Measurements from ENCODE around the gene ABI3. TPM values are rescaled to one million over a fixed set of nuclear protein-coding genes. Genes with fewer than 3 reads are reported as not detected.

ABI3 gene
- total RNA-seq, 3 donors from 2014 or later, result 5.9 to 10.6 (median 7.2) TPM

- TF ChIP-seq CTCF (IDR thresholded peaks at IDR 0.05), result no peak
- H3K9me3 ChIP-seq, result no peaks in the 10 kb centered on the region
- no peaks in the 10 kb centered on the region for H3K36me3 ChIP-seq (ENCODE audit: low read depth)
- intact Hi-C loops (cut with DNase I, micrococcal nuclease), result no loop called here
- no peak overlapping the region for H3K4me3 ChIP-seq
- H3K4me1 ChIP-seq (ENCODE audit: low read depth), result no peaks in the 10 kb centered on the region
- DNase-seq (no peak), ATAC-seq (no peak)
These were observed 10.0 kb upstream of the ABI3 start for GRCh38 chr17:49200423-49201083.

- no peak for TF ChIP-seq CTCF (IDR thresholded peaks at IDR 0.05)
- DNase-seq (no peak), ATAC-seq (no peak)
- intact Hi-C loops (cut with DNase I, micrococcal nuclease), result no loop called here
- Histone ChIP-seq H3K36me3 (ENCODE audit: low read depth) (no peaks in the 10 kb centered on the region), H3K9me3 (no peaks in the 10 kb centered on the region), H3K4me1 (ENCODE audit: low read depth) (no peaks in the 10 kb centered on the region), H3K4me3 (no peak overlapping the region)
These were observed 9.0 kb upstream of the ABI3 start for GRCh38 chr17:49201481-49201927.

GRCh38 chr17:49203796-49204195 lies 6.7 kb upstream of the ABI3 start:
- intact Hi-C loops (cut with DNase I, micrococcal nuclease), result no loop called here

GRCh38 chr17:49204516-49204915 lies 6.0 kb upstream of the ABI3 start:
- intact Hi-C loops (cut with DNase I, micrococcal nuclease), result no loop called here
- DNase-seq, result no peak
- Histone ChIP-seq H3K36me3 (ENCODE audit: low read depth) (no peaks in the 10 kb centered on the region), H3K4me3 (no peak overlapping the region), H3K9me3 (no peaks in the 10 kb centered on the region), H3K4me1 (ENCODE audit: low read depth) (no peaks in the 10 kb centered on the region)
- no peak for TF ChIP-seq CTCF (IDR thresholded peaks at IDR 0.05)
- ATAC-seq, result no peak

More at GRCh38 chr17:49203796-49204195, 6.7 kb upstream of the ABI3 start:
- H3K4me1 ChIP-seq (ENCODE audit: low read depth), result no peaks in the 10 kb centered on the region
- TF ChIP-seq CTCF (IDR thresholded peaks at IDR 0.05), result no peak
- DNase-seq (no peak), ATAC-seq (no peak)
- H3K9me3 ChIP-seq, result no peaks in the 10 kb centered on the region
- no peaks in the 10 kb centered on the region for H3K36me3 ChIP-seq (ENCODE audit: low read depth)
- H3K4me3 ChIP-seq, result no peak overlapping the region

GRCh38 chr17:49209061-49209571 lies 1.4 kb upstream of the ABI3 start:
- Histone ChIP-seq H3K4me3 (no peak overlapping the region), H3K36me3 (ENCODE audit: low read depth) (no peaks in the 10 kb centered on the region), H3K9me3 (no peaks in the 10 kb centered on the region), H3K4me1 (ENCODE audit: low read depth) (no peaks in the 10 kb centered on the region)
- TF ChIP-seq CTCF (IDR thresholded peaks at IDR 0.05), result no peak
- ATAC-seq, result no peak
- DNase-seq, result no peak
- intact Hi-C loops (cut with DNase I, micrococcal nuclease), result no loop called here

Data from mucosa of descending colon (tissue), 3 donors.